A673 (cell line): ENCODE measurements around the gene LIAS. TPM values are rescaled to one million over a fixed set of nuclear protein-coding genes. Genes with fewer than 3 reads are reported as not detected.

Experiments used
- BruUV-seq: library from RNA; stranded (reverse); fragments of 400-500 nt; replicated peaks from 2 replicates; lab custom pipeline; 2021; lab: Mats Ljungman, UMichigan
- CTCF ChIA-PET: fragments of 300-600 bp; sonication (Branson Sonifier 250); formaldehyde crosslinking; loops from one replicate; lab custom pipeline; 2022; ENCODE audit warnings: antibody characterized with exemption; lab: Charles Lee
- POLR2A ChIA-PET: fragments of 300-600 bp; sonication (Branson Sonifier 250); formaldehyde crosslinking; loops from one replicate; lab custom pipeline; 2022; ENCODE audit warnings: antibody characterized with exemption; ENCODE audit not compliant: low non-redundant PET; lab: Charles Lee
- DNase-seq: peaks from one replicate; pipeline ENCODE4 v3.0.0-alpha.2; 2015; ENCODE audit warnings: low spot score
- H3K27ac ChIP-seq: fragments of 200-600 bp; sonication (generic); 2 replicates; pipeline ENCODE4 v1.5.1; 2016; ENCODE audit warnings: mixed run types, low read depth, mild to moderate bottlenecking, mixed read lengths, antibody characterized with exemption, low read length; ENCODE audit not compliant: poor library complexity, severe bottlenecking
- H3K27me3 ChIP-seq: fragments of 200-600 bp; sonication (generic); replicated peaks from 2 replicates; pipeline ENCODE4 v1.6.1; 2017; ENCODE audit warnings: mixed run types, low read depth, mild to moderate bottlenecking, mixed read lengths, antibody characterized with exemption, low read length; ENCODE audit not compliant: insufficient read depth, poor library complexity
- H3K36me3 ChIP-seq: fragments of 200-600 bp; sonication (generic); 2 replicates; pipeline ENCODE4 v1.6.1; 2016; ENCODE audit warnings: mixed run types, mild to moderate bottlenecking, mixed read lengths, antibody characterized with exemption, low read length; ENCODE audit not compliant: insufficient read depth, poor library complexity, severe bottlenecking
- H3K4me1 ChIP-seq: fragments of 200-600 bp; sonication (generic); 2 replicates; pipeline ENCODE4 v1.6.1; 2017; ENCODE audit warnings: mixed run types, mild to moderate bottlenecking, mixed read lengths, antibody characterized with exemption, low read length; ENCODE audit not compliant: insufficient read depth, poor library complexity, severe bottlenecking
- H3K4me3 ChIP-seq: fragments of 200-600 bp; sonication (generic); 2 replicates; pipeline ENCODE4 v1.5.1; 2016; ENCODE audit warnings: low read depth, mixed run types, mild to moderate bottlenecking, mixed read lengths, low read length; ENCODE audit not compliant: poor library complexity, severe bottlenecking
- H3K9me3 ChIP-seq: fragments of 200-600 bp; sonication (generic); 2 replicates; pipeline ENCODE4 v1.6.1; 2016; ENCODE audit warnings: mixed run types, low read depth, mild to moderate bottlenecking, mixed read lengths, antibody characterized with exemption, low read length; ENCODE audit not compliant: poor library complexity, severe bottlenecking
- CTCF ChIP-seq: fragments of 300-800, 200-600 bp; sonication (generic); conservative IDR thresholded peaks from 2 replicates; pipeline ENCODE4 v1.5.1; 2017; ENCODE audit warnings: low read depth, mild to moderate bottlenecking, antibody characterized with exemption, low read length, moderate library complexity, mixed read lengths
- EZH2 ChIP-seq: fragments of 200-600 bp; sonication (generic); IDR thresholded peaks from 2 replicates; pipeline ENCODE4 v1.6.1; 2017; ENCODE audit warnings: borderline replicate concordance, low read depth, mild to moderate bottlenecking, mixed read lengths, antibody characterized with exemption, low read length; ENCODE audit not compliant: poor library complexity, severe bottlenecking
- intact Hi-C: fragments of 100-400 bp; cut with micrococcal nuclease; formaldehyde crosslinking; loops from one replicate; pipeline ENCODE4 v1.10.0; 2022; ENCODE audit not compliant: unreplicated experiment
- total RNA-seq: library from RNA; stranded (reverse); gene quantifications from 2 replicates; pipeline ENCODE4 v1.2.3, GENCODE V29; 2021

The LIAS gene
- total RNA-seq, 1 experiment from 2014 or later: 19.1 TPM

- no peaks in the 10 kb centered on the region for H3K9me3 ChIP-seq
- CTCF ChIA-PET: no interaction called here
- no peak overlapping the region for H3K4me3 ChIP-seq
- no TSS peak for BruUV-seq
- peaks cover 66% of the 10 kb centered on the region for H3K36me3 ChIP-seq
- H3K27ac ChIP-seq: no peak overlapping the region
- no peak for DNase-seq
- TF ChIP-seq EZH2 (no peak), CTCF (no peak)
- intact Hi-C loops: no loop called here
- peaks cover 7% of the 10 kb centered on the region for H3K4me1 ChIP-seq
- no peaks in the 10 kb centered on the region for H3K27me3 ChIP-seq
- POLR2A ChIA-PET: interaction anchor here (0.7 kb wide), 1 partner anchor 83 kb away, joined by 7 read pairs; no protein-coding TSS in a partner anchor
These were observed 7.3 kb upstream of the LIAS start for GRCh38 chr4:39451423-39452023.

- TF ChIP-seq EZH2 (no peak), CTCF (no peak)
- intact Hi-C loops: no loop called here
- Histone ChIP-seq H3K36me3 (peaks cover 74% of the 10 kb centered on the region), H3K27ac (no peak overlapping the region), H3K27me3 (no peaks in the 10 kb centered on the region), H3K4me1 (peaks cover 15% of the 10 kb centered on the region), H3K9me3 (no peaks in the 10 kb centered on the region), H3K4me3 (no peak overlapping the region)
- BruUV-seq: no TSS peak
- POLR2A ChIA-PET: interaction anchor here (0.7 kb wide), 1 partner anchor 82 kb away, joined by 7 read pairs; no protein-coding TSS in a partner anchor
- CTCF ChIA-PET: no interaction called here
- DNase-seq: no peak
These were observed 6.5 kb upstream of the LIAS start for GRCh38 chr4:39452153-39452859.

- Histone ChIP-seq H3K36me3 (peaks cover 81% of the 10 kb centered on the region), H3K9me3 (no peaks in the 10 kb centered on the region), H3K27ac (no peak overlapping the region), H3K27me3 (no peaks in the 10 kb centered on the region), H3K4me3 (no peak overlapping the region), H3K4me1 (peaks cover 18% of the 10 kb centered on the region)
- CTCF ChIA-PET: no interaction called here
- intact Hi-C loops: no loop called here
- no peak for DNase-seq
- no peak for TF ChIP-seq CTCF
- TF ChIP-seq EZH2: no peak
- POLR2A ChIA-PET: no interaction called here
- BruUV-seq: no TSS peak
These were observed 5.8 kb upstream of the LIAS start for GRCh38 chr4:39452860-39453587.
